Measurements from ENCODE around the gene TUBB.
"Not testable (repeated sequence)": the region's sequence is repeated elsewhere in the genome, so short reads cannot be mapped to it uniquely, and the experiment has no call there.

Gene TUBB

DNA sequence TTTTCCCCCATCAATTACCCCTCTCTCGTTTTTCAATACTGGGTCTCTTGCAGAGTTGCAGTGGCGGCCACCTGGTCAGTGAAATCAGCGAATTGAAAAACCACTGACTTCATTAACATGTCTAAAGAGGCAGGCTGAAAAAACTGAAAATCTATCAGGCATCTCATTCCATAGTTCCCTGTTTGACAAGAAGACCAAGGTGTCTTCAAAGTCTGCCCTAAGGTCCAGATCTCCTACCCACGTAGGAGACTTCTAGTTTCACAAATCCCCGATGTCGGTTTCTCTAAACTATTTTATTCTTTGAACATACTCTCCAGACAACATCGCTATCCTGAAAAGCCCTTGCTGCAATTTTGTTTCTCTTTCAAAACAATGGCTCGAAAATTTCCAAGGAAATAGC, 796 bp upstream of the TUBB start:
- DNase-seq = peak in 1 of 2 experiments; percentile 42

DNA sequence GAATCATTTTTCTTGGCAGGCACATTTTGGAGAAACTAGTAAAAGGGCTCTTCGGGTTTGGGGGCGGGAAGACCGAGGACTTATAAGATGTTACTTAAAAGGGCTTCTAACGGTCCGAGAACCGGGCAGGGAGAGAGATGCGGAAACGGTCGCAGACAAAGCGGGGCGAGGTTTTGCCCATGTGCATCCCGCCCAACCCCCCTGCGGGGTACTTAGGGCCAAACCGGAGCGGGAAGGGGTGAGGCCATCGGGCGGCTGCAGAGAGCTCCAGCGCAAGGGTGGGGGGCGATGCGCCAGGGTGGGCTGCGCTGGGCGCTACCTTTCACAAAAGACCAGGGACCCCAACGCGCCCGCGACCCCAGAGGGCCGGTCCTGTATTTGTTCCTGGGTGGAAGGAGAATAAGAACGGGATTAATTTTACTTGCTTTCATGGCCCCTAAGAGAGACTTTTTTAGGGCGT, 616 bp downstream of the TUBB start:
- DNase-seq = peak; percentile 41 to 71

DNA sequence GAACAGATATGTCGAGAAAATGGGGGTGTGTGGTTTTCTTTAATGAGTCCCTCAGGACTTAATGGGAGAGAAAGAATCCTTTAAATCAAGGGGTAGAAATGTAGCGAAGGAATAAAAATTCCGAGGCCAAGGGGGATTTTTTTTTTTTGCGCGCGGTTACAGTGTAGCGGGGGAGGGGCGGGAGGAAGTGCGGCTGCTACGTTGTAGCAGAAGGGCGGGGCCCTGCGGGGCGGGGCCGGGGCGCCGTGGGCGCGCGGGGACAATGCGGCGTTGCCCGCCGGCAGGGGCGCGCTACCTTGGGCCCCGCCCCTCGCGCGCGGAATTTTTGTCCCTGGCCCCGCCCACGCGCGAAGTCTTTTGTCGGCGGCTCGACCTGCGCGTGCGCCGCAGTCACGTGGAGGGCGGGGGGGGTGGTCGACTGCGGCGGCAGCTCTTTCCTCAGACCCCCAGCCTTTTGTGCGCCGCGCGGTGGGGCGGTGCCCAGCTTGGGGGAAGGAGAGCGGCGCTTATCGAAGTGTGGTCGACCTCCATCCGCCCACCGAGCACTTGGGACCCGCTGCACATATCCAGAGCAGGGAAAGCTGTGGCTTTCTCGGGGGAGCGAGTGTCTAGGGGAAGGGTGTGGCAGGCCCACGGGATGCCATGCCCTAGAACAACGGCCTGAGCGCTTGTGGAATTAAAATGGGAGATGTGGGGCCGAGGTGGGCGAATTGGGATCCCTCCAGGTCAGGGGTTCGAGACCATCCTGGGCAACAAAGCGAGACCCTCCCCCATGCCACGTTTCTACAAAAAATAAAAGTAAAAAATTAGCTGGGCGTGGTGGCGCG, 1.3 kb downstream of the TUBB start:
- peak; percentile 56 to 85 for DNase-seq

DNA sequence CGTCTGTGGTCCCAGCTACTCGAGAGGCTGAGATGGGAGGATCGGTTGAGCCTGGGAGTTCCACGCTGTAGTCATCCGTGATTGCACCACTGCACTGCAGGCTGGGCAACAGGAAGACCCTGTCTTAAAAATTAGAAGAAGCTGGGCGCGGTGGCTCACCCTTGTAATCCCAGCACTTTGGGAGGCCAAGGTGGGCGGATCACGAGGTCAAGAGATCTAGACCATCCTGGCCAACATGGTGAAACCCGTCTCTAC, 1.8 kb downstream of the TUBB start:
- not testable (repeated sequence) for DNase-seq

DNA sequence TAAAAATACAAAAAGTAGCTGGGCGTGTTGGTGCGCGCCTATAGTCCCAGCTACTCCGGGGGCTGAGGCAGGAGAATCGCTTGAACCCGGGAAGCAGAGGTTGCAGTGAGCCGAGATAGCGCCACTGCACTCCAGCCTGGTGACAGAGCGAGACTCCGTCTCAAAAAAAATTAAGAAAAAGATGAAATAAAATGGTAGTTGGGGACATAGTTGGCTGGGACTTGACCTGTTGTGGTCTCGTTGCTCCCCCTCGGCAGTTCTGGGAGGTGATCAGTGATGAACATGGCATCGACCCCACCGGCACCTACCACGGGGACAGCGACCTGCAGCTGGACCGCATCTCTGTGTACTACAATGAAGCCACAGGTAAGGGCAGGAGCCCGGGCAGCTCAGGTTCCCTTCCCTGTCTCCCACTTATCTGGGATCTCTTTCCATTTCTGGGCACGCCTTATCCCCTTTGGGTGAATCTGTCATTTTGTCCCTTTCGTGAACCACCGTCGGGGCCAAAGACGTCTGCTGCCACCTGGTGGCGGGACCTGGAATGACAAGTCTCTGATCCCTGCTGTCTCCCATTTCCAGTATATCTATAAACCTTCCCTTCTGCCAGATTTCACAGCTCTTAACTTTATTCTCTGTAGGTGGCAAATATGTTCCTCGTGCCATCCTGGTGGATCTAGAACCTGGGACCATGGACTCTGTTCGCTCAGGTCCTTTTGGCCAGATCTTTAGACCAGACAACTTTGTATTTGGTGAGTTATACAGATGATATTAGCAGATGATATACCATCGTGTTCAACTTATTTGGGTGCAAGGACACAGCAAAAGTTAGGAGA, 2.3 kb downstream of the TUBB start:
- peak; percentile 49 to 76 for DNase-seq

DNA sequence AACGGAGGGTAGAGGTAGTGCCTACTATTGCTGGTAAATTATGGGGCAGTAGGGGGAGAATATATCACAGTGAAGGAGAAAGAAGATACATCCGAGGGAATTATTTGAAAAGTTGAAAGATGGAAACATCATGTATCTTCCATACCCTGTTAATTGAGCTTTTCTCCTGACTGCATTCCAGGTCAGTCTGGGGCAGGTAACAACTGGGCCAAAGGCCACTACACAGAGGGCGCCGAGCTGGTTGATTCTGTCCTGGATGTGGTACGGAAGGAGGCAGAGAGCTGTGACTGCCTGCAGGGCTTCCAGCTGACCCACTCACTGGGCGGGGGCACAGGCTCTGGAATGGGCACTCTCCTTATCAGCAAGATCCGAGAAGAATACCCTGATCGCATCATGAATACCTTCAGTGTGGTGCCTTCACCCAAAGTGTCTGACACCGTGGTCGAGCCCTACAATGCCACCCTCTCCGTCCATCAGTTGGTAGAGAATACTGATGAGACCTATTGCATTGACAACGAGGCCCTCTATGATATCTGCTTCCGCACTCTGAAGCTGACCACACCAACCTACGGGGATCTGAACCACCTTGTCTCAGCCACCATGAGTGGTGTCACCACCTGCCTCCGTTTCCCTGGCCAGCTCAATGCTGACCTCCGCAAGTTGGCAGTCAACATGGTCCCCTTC, 3.1 kb downstream of the TUBB start:
- DNase-seq = not testable (repeated sequence)

DNA sequence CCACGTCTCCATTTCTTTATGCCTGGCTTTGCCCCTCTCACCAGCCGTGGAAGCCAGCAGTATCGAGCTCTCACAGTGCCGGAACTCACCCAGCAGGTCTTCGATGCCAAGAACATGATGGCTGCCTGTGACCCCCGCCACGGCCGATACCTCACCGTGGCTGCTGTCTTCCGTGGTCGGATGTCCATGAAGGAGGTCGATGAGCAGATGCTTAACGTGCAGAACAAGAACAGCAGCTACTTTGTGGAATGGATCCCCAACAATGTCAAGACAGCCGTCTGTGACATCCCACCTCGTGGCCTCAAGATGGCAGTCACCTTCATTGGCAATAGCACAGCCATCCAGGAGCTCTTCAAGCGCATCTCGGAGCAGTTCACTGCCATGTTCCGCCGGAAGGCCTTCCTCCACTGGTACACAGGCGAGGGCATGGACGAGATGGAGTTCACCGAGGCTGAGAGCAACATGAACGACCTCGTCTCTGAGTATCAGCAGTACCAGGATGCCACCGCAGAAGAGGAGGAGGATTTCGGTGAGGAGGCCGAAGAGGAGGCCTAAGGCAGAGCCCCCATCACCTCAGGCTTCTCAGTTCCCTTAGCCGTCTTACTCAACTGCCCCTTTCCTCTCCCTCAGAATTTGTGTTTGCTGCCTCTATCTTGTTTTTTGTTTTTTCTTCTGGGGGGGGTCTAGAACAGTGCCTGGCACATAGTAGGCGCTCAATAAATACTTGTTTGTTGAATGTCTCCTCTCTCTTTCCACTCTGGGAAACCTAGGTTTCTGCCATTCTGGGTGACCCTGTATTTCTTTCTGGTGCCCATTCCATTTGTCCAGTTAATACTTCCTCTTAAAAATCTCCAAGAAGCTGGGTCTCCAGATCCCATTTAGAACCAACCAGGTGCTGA, 3.9 kb downstream of the TUBB start:
- not testable (repeated sequence) for DNase-seq

DNA sequence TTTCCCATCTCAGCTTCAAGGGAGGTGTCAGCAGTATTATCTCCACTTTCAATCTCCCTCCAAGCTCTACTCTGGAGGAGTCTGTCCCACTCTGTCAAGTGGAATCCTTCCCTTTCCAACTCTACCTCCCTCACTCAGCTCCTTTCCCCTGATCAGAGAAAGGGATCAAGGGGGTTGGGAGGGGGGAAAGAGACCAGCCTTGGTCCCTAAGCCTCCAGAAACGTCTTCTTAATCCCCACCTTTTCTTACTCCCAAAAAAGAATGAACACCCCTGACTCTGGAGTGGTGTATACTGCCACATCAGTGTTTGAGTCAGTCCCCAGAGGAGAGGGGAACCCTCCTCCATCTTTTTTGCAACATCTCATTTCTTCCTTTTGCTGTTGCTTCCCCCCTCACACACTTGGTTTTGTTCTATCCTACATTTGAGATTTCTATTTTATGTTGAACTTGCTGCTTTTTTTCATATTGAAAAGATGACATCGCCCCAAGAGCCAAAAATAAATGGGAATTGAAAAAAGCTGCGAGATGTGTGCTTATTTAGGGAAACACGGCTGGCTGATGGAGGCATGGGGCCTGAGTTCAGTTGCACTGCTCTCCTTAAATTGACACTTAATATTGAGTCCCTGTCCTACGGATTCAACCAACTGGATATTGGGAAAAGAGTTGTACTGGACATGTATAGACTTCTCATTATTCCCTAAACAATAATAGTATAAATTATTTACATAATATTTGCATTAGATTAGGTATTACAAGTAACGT, 4.9 kb downstream of the TUBB start:
- DNase-seq = peak in 1 of 2 experiments; percentile 20

DNA sequence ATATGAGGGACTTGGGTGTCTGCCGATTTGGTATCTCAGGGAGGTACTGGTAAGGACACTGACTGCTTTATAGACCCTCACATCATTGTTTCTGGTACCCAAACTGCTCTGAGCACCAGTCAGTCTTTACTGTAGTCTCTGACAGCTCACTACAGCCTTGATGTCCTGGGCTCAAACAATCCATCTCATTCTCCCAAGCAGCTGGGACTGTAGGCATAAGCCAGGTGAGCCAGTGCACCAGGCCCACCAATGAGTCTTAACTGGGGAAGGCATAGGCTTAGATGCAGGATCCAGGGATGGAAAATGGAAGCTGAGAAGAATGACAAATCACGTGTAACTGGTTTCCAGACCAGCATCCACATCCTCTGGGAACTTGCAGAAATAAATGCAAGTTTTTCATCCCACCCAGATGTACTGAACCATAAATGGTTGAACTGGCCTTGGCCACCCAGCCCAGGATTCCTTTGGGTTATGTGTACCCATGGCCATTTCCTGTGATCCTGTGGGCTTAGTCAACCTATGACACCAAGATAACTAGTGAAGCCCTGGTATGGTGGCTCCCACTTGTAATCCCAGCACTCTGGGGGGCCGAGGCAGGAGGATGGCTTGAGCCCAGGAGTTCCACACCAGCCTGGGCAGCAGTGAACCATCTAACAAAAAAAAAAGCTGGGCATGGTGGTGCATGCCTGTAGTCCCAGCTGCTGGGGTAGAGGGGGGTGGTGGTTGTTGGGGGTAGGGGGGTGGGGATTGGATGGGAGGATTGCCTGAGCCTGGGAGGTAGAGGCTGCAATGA, 5.8 kb downstream of the TUBB start:
- DNase-seq = peak; percentile 14 to 44

DNA sequence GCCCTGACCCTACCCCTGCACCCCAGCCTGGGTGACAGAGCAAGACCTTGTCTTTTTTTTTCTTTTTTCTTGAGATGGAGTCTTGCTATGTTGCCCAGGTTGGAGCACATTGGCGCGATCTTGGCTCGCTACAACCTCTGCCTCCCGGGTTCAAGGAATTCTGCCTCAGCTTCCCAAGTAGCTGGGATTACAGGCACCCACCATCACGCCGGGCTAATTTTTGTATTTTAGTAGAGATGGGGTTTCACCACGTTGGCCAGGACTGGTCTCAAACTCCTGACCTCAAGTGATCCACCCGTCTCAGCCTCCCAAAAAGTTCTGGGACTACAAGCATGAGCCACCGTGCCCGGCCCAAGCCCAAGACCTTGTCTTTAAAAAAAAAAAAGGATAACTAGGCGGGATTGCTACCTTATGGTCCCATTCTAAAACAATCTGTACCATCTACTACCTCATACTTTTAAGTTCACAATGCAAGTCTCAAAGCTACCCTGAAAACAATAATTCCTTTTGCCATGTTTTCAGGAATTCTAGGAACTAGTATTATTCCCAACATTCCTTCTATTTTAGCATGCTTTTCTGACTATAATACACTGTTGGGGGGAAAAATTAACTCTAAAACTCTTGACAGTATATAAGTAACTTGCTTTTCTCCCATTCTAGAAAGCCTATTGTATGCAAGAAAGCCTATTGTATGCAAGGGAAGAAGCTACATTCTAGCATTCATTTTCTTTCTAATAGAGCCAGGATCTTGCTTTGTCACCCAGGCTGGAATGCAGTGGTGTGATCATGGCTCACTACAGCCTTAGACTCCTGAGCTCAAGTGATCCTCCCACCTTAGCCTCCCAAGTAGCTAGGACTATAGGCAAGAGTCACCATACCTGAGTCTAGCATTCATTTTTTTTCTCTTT, 6.6 kb downstream of the TUBB start:
- no peak for DNase-seq

DNA sequence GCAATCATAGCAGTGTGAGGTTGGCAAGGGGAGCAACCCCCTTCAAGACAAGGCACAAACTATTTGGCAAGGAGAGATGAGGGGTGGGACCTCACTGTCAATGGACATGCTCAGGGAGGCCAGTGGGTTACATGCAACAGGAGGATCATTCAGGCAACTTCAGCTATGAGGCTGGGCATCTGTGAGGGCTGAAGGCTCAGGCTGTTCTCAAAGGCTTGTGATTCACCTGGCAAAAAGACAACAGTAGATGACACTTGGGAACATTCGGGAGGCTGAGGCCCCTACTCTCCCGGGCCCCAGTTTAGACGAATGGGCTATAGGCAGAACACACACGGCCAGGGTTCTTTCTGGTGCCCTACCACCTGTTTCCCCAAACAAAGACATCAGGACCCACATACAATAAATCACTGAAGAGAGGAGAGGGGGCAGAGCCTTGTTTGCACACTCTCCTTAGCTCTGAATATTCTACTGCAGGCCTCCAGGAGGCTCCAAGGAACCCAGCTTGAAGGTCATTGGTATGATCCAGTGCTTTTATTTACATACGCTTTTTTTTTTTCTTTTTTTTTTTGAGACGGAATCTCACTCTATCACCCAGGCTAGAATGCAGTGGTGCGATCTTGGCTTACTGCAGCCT, 7.9 kb downstream of the TUBB start:
- no peak for DNase-seq

DNA sequence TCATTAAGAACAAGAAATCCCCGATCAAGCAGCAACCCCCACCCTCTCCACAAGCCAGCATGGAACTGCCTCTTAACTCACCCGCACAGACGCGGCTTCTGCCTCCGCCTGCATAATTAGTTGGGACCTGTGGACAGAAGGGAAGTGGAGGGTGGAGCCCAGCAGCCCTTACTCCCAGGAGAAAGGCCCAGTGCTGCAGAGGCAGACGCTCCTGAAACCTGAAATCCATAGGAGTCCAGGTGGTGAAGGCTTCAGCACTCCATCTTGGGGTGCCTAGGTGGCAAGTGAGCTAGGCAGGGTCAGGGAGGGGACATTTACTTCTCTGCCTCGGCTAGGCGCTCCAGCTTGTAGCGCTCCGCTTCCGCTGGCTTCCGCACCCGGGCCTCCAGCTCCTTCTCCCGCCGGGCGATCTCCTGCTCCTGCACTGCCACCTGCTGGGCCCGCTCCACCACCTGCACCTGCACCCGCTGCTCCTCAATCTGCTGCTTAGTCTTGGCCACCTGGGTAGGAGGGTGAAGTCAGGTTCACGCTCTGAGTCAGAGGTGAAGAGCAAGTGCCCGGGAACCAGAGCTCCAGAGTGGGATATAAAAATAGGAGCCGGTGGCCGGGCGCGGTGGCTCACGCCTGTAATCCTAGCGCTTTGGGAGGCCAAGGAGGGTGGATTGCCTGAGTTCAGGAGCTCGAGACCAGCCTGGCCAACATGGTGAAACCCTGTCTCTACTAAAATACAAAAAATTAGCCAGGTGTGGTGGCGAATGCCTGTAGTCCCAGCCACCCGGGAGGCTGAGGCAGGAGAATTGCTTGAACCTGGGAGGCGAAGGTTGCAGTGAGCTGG, 10.7 kb downstream of the TUBB start:
- DNase-seq = peak; percentile 82 to 86

DNA sequence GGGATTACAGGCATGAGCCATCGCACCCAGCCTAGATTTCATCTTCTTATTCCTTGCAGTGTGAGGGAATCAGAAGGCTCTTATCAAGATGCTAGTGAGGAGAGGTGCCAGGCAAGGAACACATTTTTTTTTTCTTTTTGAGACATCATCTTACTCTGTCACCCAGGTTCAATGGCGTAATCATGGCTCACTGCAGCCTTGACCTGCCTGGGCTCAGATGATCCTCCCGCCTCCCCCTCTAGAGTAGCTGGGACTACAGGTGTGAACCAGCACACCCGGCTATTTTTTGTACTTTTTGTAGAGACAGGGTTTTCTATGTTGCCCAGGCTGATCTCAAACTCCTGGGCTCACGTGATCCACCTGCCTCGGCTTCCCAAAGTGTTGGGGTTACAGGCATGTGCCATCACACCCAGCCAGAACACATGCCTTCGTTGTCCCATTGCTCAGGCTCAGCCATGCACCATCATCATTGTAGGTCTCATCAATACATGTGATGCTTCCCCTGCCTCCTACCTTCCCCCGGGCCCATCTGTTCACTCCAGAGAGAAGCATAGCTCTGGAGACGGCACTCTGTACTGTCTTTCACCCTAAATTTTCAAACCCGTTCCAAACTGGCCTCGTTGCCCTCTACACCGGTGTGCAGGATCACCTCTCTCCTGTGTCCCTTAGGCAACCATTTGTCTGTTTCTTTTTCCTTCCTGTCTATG, 12.2 kb downstream of the TUBB start:
- DNase-seq = no peak

DNA sequence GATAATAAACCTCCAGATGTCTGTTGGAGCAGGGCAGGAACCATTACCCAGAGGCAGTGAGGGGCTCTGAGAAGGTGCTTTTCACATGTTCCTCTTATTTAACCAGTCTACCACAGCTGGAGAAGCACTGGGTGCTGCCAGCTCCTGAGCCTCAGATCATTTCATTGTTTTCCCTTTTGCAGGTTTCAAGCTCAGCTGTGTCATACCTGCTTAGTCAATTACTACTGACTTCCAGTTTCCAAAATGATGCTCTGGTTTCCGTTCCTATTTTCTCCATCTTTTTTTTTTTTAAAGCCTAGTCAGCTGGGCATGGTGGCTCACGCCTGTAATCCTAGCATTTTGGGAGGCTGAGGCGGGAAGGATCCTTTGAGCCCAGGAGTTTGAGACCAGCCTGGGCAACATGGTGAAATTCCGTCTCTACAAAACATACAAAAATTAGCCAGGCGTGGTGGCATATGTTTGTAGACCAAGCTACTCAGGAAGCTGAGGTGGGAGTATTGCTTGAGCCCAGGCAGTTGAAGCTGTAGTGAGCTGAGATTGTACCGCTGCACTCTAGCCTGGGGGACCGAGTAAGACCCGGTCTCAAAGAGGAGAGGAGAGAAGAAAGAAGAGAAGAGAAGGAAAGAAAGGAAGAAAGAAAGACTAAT, 15.6 kb downstream of the TUBB start:
- DNase-seq = no peak

DNA sequence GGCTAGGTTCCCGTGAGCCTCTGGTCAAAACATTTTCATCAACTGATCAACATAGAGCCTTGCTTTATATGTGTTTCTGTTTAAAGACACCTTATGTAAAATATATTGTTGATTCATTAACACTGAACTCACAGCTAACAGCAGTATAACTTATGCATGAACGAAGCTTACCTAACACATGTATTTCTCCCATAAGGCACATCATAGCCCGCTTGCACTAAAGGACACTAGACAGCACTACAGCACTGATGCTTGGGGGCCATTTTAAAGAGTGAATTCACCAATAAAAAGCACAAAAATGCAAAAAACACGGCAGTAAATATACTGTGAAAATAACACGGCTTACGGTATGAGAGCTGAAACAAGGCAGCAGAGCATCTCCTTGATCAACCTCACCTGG, 18.4 kb downstream of the TUBB start:
- DNase-seq = no peak

DNA sequence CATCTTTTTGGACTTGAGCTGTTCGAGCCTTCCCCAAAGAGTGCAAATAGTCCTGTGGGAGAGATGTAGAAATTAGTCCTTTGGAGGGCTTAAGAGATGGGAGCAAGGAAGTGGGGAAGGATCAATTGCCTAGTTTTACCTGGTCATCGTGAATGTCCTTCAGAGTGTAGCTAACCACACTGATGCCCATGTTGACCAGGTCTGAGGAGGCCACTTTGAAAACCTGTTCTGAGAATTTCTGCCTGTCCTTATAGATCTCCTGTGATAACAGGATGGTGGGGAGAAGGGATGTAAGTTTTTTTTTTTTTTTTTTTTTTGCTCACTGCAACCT, 20.4 kb downstream of the TUBB start:
- no peak for DNase-seq

DNA sequence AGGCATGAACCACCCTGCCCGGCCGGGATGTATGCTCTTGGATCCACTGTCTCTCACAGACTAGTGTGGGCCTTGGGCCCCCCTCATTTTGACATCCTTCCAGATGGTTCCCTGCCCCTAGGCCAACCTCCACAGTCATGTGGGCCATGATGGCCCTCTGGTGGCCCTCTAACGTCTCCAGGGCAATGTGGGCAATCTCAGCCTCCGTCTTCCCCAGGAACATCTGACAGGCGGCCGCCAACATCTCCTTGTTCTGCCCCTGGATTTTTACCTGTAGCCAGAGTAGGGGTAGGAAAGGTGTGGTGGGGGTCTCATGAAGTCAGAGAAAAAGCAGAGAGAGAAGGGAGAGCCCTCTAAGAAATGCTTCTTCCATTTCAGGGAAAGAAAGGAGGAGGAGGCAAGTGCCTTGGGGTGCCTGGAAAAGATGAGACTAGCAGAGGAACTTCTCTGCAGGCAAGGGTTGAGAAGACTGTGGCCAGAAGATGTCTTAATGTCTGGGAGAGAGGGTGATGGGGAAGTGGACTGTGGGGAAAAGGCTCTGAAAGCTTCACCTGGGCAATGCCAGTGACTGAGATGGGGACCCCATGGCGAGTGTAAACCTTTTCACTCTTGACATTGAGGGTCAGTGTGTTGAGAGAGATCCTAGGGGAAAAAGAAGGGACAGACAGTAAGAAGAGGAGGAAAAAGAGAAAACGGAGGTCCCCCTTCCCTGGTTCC, 21.1 kb downstream of the TUBB start:
- no peak for DNase-seq

Measured in NCI-H524 (cell line).